WI38 (cell line): Measurements from ENCODE around the gene MARCHF3.
"Not testable (repeated sequence)": the region's sequence is repeated elsewhere in the genome, so short reads cannot be mapped to it uniquely, and the experiment has no call there.

ENCODE experiments used
- H3K4me3 ChIP-seq: 2 replicates; pipeline ENCODE4 v1.5.1; 2011; ENCODE audit warnings: low read depth, mild to moderate bottlenecking, control low read depth, low read length
- TF ChIP-seq, protein P1 (sequence below): IDR thresholded peaks from 2 replicates; pipeline ENCODE4 v1.5.1; 2012; ENCODE audit warnings: low read depth, mild to moderate bottlenecking, control low read depth, low read length

The MARCHF3 gene

DNA sequence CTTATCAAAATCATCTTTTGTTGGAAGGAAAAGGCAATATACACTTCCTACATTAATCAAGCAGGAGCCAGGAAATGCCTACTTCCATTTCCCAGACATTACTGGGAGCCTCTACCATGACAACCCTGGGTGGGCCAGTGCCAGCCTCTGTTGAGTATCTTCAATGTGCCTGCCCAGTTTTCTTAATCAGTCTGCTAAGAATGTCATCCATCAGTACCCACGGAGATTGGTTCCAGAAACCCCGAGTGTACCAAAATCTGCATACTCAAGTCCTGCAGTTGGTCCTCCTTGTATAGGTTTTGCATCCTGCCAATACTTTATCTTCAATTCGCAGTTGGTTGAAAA is 82.4 kb downstream of the MARCHF3 start:
- TF ChIP-seq, protein P1, sequence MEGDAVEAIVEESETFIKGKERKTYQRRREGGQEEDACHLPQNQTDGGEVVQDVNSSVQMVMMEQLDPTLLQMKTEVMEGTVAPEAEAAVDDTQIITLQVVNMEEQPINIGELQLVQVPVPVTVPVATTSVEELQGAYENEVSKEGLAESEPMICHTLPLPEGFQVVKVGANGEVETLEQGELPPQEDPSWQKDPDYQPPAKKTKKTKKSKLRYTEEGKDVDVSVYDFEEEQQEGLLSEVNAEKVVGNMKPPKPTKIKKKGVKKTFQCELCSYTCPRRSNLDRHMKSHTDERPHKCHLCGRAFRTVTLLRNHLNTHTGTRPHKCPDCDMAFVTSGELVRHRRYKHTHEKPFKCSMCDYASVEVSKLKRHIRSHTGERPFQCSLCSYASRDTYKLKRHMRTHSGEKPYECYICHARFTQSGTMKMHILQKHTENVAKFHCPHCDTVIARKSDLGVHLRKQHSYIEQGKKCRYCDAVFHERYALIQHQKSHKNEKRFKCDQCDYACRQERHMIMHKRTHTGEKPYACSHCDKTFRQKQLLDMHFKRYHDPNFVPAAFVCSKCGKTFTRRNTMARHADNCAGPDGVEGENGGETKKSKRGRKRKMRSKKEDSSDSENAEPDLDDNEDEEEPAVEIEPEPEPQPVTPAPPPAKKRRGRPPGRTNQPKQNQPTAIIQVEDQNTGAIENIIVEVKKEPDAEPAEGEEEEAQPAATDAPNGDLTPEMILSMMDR, result no peak
- no peak overlapping the region for H3K4me3 ChIP-seq

DNA sequence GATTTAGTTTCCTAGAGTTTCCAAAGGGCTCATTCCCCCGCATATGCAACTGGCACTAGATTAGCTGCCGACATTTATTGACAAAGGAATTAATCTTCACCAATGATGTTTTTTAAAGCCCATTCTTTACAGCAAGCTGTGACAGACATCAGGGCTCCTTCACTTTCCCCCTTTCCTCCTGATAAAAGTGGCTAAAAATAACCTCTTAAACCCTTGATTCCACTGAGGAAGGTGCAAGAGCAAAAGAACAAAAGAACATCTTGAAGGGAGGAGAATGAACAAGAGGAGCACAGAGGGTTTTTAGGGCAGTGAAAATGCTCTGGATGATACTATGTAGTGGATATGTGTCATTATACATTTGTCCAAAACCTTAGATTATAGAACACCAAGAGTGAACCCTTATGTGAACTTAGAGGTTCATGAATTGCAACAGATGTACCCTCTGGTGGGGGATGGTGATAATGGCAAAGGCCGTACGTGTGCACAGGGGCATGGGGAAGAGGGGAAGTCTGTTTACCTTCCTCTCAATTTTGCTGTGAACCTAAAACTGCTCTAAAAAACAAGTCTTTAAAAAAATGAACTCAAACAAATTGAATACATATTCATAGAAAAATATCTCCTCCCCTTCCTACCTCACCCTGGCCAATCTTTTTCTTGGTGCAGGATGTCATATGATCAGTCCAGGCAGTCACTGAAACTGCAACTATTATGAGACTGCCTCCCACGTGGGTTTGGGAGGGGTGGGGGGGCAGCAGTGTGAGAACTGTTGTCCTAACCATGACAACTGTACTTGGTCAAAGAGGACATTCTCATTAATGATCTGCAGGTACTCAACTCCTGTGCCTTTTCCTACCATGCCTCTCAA is 83.0 kb downstream of the MARCHF3 start:
- no peak overlapping the region for H3K4me3 ChIP-seq
- TF ChIP-seq, protein P1, result no peak

DNA sequence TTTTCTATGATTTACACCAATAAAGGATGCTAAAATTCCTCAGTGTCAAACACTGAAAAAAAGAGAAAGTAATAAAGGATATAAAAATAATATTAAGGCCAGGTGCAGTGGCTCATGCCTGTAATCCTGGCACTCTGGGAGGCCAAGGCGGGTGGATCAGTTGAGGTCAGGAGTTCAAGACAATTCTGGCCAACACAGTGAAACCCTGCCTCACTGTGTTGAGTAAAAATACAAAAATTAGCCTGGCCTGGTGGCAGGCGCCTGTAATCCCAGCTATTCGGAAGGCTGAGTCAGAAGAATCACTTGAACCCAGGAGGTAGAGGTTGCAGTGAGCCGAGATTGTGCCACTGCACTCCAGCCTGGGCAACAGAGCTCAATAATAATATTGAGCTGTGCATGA is 87.5 kb downstream of the MARCHF3 start:
- not testable (repeated sequence) for H3K4me3 ChIP-seq

DNA sequence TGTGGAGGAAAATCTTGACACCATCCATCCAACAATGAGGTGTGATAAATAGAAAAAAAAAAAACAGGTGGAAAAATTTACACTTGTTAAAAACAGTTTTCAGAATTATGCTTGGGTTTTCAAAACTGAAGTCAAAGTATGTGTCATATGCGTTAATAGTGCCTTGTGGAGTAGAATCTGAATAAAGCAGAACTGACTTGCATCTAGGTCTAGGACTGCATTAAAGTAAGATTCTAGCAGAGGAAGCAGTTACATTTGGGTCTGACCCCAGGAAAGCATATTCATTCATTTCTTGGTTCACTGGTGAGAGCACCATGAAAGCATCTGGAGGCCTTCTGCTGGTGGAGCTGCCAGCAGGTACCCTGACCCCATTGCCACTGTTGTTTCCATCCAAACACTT is 89.0 kb downstream of the MARCHF3 start:
- TF ChIP-seq, protein P1, result no peak

DNA sequence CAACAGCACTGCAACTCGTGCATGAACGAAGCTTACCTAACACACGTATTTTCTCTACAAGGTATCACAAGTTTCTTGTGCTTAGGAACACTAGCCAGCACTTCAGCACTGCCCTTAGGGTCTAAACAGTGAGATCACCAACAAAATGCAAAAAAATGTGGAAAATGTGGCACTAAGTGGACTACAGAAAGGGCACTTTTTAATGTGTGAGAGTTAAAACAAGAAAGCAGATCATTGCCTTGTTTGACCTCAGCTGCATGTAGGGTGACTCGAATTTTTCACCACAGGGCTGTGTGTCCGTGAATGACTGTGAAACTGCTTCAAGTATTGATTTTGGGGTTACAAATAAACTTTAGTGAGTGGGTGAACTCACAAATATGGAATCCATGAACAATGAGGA is 90.5 kb downstream of the MARCHF3 start:
- TF ChIP-seq, protein P1, result no peak
- H3K4me3 ChIP-seq, result no peak overlapping the region

More for the DNA sequence above, 89.0 kb downstream of the MARCHF3 start:
- no peak overlapping the region for H3K4me3 ChIP-seq

DNA sequence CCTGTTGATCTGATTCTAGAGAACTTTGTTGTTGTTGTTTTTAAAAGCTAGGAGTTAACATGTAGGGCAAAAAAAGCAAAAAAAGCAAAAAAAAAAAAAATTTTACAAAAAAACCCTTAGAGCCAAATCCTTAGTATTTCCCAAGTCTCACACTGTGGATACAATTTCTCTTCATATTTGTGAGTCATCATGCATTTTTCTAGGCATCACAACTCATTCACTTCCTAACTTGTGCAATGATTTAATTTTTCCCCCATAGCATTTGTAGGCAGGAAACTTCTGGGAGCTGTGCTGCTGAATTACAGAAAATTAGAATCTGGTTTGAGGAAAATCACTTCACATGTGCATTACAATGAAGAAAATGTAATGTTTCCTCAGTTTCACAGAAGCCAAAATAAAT is 91.9 kb downstream of the MARCHF3 start:
- TF ChIP-seq, protein P1, result no peak
- H3K4me3 ChIP-seq, result no peak overlapping the region

DNA sequence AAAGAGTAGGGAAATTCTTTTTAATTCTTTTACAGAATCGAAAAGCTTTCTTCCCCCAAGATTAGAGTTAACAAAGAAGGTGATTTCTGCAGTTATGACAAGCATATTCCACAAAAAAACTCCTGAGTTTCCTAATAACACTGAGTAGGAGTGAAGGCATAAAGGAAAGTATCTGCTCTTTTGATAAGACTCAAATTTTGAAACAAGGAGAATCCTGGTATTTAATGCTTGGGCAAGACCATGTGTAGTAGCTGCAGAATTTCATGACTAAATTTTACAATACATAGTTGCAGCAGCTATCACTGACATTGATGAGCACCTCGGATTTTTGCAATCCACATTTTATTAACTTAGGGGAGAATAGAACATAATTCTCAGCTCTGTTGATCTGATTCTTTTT is 92.6 kb downstream of the MARCHF3 start:
- TF ChIP-seq, protein P1, result no peak

More for the DNA sequence above, 92.6 kb downstream of the MARCHF3 start:
- no peak overlapping the region for H3K4me3 ChIP-seq
